Suprapubic skin (tissue), 4 donors: ENCODE measurements around the gene INO80E. TPM values are rescaled to one million over a fixed set of nuclear protein-coding genes. Genes with fewer than 3 reads are reported as not detected.
"Not testable (repeated sequence)": the region's sequence is repeated elsewhere in the genome, so short reads cannot be mapped to it uniquely, and the experiment has no call there.

ENCODE experiments used
- DNase-seq, 2 donors: peaks; one replicate each; pipeline ENCODE4 v3.0.0-alpha.2; 2019; ENCODE audit warnings: low spot score in 2 of 2
- H3K27ac ChIP-seq: fragments of 200-600 bp; sonication (generic); one replicate; pipeline ENCODE4 v1.5.1; 2019
- H3K27me3 ChIP-seq: fragments of 200-600 bp; sonication (generic); one replicate; pipeline ENCODE4 v1.5.1; 2019
- H3K36me3 ChIP-seq: fragments of 200-600 bp; sonication (generic); one replicate; pipeline ENCODE4 v1.5.1; 2019
- H3K4me1 ChIP-seq: fragments of 200-600 bp; sonication (generic); one replicate; pipeline ENCODE4 v1.5.1; 2019
- H3K4me3 ChIP-seq: fragments of 200-600 bp; sonication (generic); one replicate; pipeline ENCODE4 v1.5.1; 2019; ENCODE audit warnings: mild to moderate bottlenecking
- H3K9me3 ChIP-seq: fragments of 200-600 bp; sonication (generic); one replicate; pipeline ENCODE4 v1.5.1; 2019
- CTCF ChIP-seq, 2 donors: fragments of 200-600 bp in 1 of 2; fragments of 450-650 bp in 1 of 2; sonication (generic) in 1 of 2; IDR thresholded peaks; one replicate each; pipeline ENCODE4 v1.5.1; 2016 to 2019; ENCODE audit warnings: antibody characterized with exemption in 2 of 2, mild to moderate bottlenecking in 1 of 2, moderate library complexity in 1 of 2
- EP300 ChIP-seq: sonication (generic); formaldehyde crosslinking; IDR thresholded peaks from one replicate; pipeline ENCODE4 v1.6.1; 2017; ENCODE audit warnings: antibody characterized with exemption
- POLR2A ChIP-seq, 2 donors: fragments of 450-650 bp; IDR thresholded peaks; one replicate each; pipeline ENCODE4 v1.6.1; 2017; ENCODE audit warnings: antibody characterized with exemption in 2 of 2, mild to moderate bottlenecking in 2 of 2, moderate library complexity in 2 of 2
- POLR2AphosphoS5 ChIP-seq, 3 donors: sonication (generic); formaldehyde crosslinking; IDR thresholded peaks; one replicate each; pipeline ENCODE4 v1.6.1; 2017; ENCODE audit warnings: antibody characterized with exemption in 3 of 3
- WGBS: methylation state at CpG from one replicate; pipeline ENCODE4 v1.1.5; 2018; 5-methylcytosine and 5-hydroxymethylcytosine counted together
- total RNA-seq, 4 donors: library from RNA; depleted of rRNA; stranded (reverse); fragments of >200 nt; gene quantifications; one replicate each; pipeline ENCODE4 v1.1.0, GENCODE V29; 2016

Gene INO80E
- total RNA-seq, 4 donors from 2014 or later, result 48.2 to 58.7 (median 51.0) TPM

DNA sequence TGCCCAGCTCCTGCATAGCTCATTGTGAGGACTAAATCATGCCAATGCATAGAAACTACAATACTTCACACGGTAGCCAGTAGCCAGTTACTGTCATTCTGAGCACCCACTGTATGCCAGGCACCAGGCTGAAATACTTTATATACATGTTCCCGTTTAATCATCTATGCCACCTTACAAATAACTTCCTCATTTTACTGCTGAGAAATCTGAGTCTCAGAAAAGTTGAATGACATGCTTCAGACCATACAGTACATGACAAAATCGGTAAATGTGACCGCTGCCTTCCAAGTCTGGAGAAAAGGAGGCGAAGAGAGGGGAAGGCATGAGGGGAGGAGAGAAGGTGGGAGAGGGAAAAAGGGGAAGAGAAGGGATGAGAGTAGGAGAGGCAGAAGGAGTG is 44.2 kb downstream of the INO80E start:
- Histone ChIP-seq H3K4me1 (peaks cover 3% of the 10 kb centered on the region), H3K27ac (no peak overlapping the region), H3K4me3 (no peak overlapping the region), H3K36me3 (no peaks in the 10 kb centered on the region), H3K9me3 (no peaks in the 10 kb centered on the region), H3K27me3 (peaks cover 3% of the 10 kb centered on the region)
- DNase-seq, result no peak
- TF ChIP-seq POLR2A (IDR thresholded peaks at IDR 0.05), result no peak
- no peak for TF ChIP-seq CTCF (IDR thresholded peaks at IDR 0.05)
- no peak for TF ChIP-seq POLR2AphosphoS5 (IDR thresholded peaks at IDR 0.05)
- TF ChIP-seq EP300, result no peak
- 81% methylated on average over 5 of the region's 5 CpGs for WGBS

DNA sequence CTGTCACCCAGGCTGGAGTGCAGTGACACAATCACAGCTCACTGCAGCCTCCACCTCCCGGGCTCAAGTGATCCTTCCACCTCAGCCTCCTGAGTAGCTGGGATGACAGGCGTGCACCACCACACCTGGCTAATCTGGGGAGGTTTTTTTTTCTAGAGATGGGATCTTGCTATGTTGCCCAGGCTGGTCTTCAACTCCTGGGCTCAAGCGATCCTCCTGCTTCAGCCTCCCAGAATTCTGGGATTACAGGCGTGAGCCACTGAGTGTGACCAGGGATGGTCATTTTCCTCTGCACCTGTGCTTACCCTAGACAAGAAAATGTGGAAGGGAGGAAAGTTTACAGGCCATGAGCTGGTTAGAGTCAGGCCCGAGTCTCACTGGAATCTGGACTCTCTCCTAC is 44.6 kb downstream of the INO80E start:
- not testable (repeated sequence) for H3K27ac ChIP-seq, DNase-seq, H3K36me3 ChIP-seq, H3K4me1 ChIP-seq, H3K9me3 ChIP-seq, H3K27me3 ChIP-seq, H3K4me3 ChIP-seq
- WGBS, result 87% methylated on average over 5 of the region's 5 CpGs

DNA sequence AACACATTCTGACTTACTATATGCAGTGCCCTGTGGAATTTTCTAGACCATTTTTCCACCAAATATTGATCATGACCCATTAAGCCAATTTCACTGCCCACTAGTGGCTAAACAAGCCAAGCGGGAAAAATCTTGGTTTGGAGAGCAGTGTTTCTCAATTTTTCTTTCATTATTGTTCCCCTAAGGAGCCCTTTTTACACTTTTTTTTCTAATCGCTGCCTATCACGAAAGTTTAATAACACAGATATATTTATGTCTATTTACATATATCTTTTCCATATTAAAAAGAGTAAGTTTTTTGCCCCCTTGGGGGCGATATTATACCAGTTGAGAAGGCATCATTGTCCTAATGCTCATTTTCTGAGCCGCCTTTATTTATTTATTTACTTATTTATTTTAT is 45.8 kb downstream of the INO80E start:
- 23% methylated on average over 5 of the region's 5 CpGs for WGBS
- Histone ChIP-seq H3K27ac (no peak overlapping the region), H3K9me3 (no peaks in the 10 kb centered on the region), H3K4me3 (no peak overlapping the region), H3K27me3 (no peaks in the 10 kb centered on the region), H3K36me3 (no peaks in the 10 kb centered on the region), H3K4me1 (peaks cover 3% of the 10 kb centered on the region)
- TF ChIP-seq CTCF (IDR thresholded peaks at IDR 0.05) (peak in 1 of 2 donors; percentile 25), EP300 (no peak), POLR2A (IDR thresholded peaks at IDR 0.05) (no peak)
- no peak for DNase-seq

DNA sequence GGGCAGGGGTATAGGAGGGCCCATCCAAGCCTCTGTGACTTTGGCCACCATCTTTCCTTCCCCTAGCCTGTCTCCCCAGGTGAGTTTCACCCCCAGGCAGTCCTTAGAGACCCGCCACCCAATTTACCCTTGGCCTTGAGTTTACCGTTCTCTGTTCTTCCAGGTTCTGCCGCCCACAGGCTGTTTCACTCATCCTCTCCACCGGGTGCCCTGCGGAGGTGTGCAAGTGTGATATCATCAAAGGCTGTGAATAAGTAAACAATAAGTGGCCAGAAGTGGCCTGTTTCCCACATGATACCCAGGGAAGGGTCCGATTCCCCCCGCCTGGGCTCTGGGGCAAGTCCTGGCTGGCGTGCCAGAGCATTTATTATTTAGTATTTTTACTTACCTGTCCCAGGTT is 50.1 kb downstream of the INO80E start:
- Histone ChIP-seq H3K9me3 (no peaks in the 10 kb centered on the region), H3K4me3 (no peak overlapping the region), H3K36me3 (no peaks in the 10 kb centered on the region), H3K27ac (no peak overlapping the region), H3K4me1 (peaks cover 6% of the 10 kb centered on the region), H3K27me3 (no peaks in the 10 kb centered on the region)
- no peak for DNase-seq
- no peak for TF ChIP-seq POLR2A (IDR thresholded peaks at IDR 0.05)
- no peak for TF ChIP-seq POLR2AphosphoS5 (IDR thresholded peaks at IDR 0.05)
- TF ChIP-seq EP300, result no peak
- no peak for TF ChIP-seq CTCF (IDR thresholded peaks at IDR 0.05)
- 85% methylated on average over 8 of the region's 8 CpGs for WGBS

GRCh38 chr16:30046588-30046987 is 50.5 kb downstream of the INO80E start:
- Histone ChIP-seq H3K36me3 (no peaks in the 10 kb centered on the region), H3K27ac (no peak overlapping the region), H3K9me3 (no peaks in the 10 kb centered on the region), H3K4me3 (no peak overlapping the region), H3K4me1 (peaks cover 6% of the 10 kb centered on the region), H3K27me3 (no peaks in the 10 kb centered on the region)
- WGBS, result 89% methylated on average over 1 of the region's 1 CpG
- TF ChIP-seq EP300 (no peak), POLR2AphosphoS5 (IDR thresholded peaks at IDR 0.05) (no peak), CTCF (IDR thresholded peaks at IDR 0.05) (no peak), POLR2A (IDR thresholded peaks at IDR 0.05) (no peak)
- no peak for DNase-seq

- no peaks in the 10 kb centered on the region for H3K9me3 ChIP-seq
- no peak overlapping the region for H3K27ac ChIP-seq
- DNase-seq, result no peak
- no peak overlapping the region for H3K4me3 ChIP-seq
- H3K27me3 ChIP-seq, result no peaks in the 10 kb centered on the region
- TF ChIP-seq EP300 (no peak), CTCF (IDR thresholded peaks at IDR 0.05) (no peak), POLR2AphosphoS5 (IDR thresholded peaks at IDR 0.05) (no peak), POLR2A (IDR thresholded peaks at IDR 0.05) (no peak)
- 55% methylated on average over 8 of the region's 8 CpGs for WGBS
- H3K36me3 ChIP-seq, result no peaks in the 10 kb centered on the region
- peaks cover 25% of the 10 kb centered on the region for H3K4me1 ChIP-seq
Measured at GRCh38 chr16:30049871-30050270, 53.8 kb downstream of the INO80E start.
